Endothelial cell (in vitro differentiated cells): ENCODE results near the gene ADAMTS8. TPM values are rescaled to one million over a fixed set of nuclear protein-coding genes. Genes with fewer than 3 reads are reported as not detected.

Source experiments
- DNase-seq: peaks from one replicate; pipeline ENCODE4 v3.0.0; 2021; ENCODE audit warnings: low spot score
- H3K27ac Mint-ChIP-seq: one replicate; pipeline ENCODE4 v1.8.0; 2021; ENCODE audit warnings: mixed read lengths, inconsistent platforms; ENCODE audit not compliant: unreplicated experiment
- H3K27me3 Mint-ChIP-seq: one replicate; pipeline ENCODE4 v1.8.0; 2021; ENCODE audit warnings: mild to moderate bottlenecking, moderate library complexity, mixed read lengths, inconsistent platforms; ENCODE audit not compliant: unreplicated experiment
- H3K36me3 Mint-ChIP-seq: one replicate; pipeline ENCODE4 v1.8.0; 2021; ENCODE audit warnings: mild to moderate bottlenecking, low read depth, mixed read lengths, inconsistent platforms; ENCODE audit not compliant: unreplicated experiment
- H3K4me1 Mint-ChIP-seq: one replicate; pipeline ENCODE4 v1.8.0; 2021; ENCODE audit warnings: mild to moderate bottlenecking, mixed read lengths, inconsistent platforms; ENCODE audit not compliant: unreplicated experiment
- H3K4me3 Mint-ChIP-seq: one replicate; pipeline ENCODE4 v1.8.0; 2021; ENCODE audit warnings: mild to moderate bottlenecking, mixed read lengths, inconsistent platforms; ENCODE audit not compliant: unreplicated experiment
- H3K9me3 Mint-ChIP-seq: one replicate; pipeline ENCODE4 v1.8.0; 2021; ENCODE audit warnings: mixed read lengths, inconsistent platforms; ENCODE audit not compliant: unreplicated experiment
- total RNA-seq: library from RNA; stranded (reverse); fragmentation: NEBNext Ultra II Directional; extraction: Animal tissue kit (Norgen Biotek cat#: 25700); gene quantifications from one replicate; pipeline ENCODE4 v1.2.1, GENCODE V29; 2021; ENCODE audit not compliant: unreplicated experiment
- TF ChIP-seq, protein P1 (sequence below): fragments of 200-600 bp; sonication (generic); IDR thresholded peaks from one replicate; pipeline ENCODE4 v1.5.0; 2021; ENCODE audit warnings: antibody characterized with exemption; ENCODE audit not compliant: unreplicated experiment

The ADAMTS8 gene
- total RNA-seq, 1 donor from 2014 or later = 0.31 TPM

DNA sequence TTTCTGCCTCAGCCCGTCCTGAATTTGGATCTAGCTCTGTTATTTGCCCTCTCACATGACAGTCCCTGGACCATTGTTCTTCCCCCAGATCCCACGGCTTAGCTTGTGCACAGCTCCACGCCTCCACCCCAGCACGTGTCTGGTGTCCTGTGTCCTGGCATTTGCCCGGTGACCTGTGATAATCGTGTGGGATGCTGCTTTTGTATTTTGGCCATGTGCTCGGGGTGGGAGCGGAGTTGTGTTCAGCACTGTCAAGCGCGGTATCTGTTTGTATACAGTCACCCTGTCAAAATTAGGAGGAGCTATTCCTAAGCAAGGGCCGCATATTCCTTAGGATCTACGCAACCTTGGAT is 11.9 kb downstream of the ADAMTS8 start:
- Mint-ChIP-seq H3K9me3 (no peaks in the 10 kb centered on the region), H3K27ac (no peak overlapping the region), H3K27me3 (peaks cover 1% of the 10 kb centered on the region), H3K4me1 (peaks cover 8% of the 10 kb centered on the region), H3K36me3 (no peaks in the 10 kb centered on the region), H3K4me3 (no peak overlapping the region)
- DNase-seq = no peak
- TF ChIP-seq, protein P1, sequence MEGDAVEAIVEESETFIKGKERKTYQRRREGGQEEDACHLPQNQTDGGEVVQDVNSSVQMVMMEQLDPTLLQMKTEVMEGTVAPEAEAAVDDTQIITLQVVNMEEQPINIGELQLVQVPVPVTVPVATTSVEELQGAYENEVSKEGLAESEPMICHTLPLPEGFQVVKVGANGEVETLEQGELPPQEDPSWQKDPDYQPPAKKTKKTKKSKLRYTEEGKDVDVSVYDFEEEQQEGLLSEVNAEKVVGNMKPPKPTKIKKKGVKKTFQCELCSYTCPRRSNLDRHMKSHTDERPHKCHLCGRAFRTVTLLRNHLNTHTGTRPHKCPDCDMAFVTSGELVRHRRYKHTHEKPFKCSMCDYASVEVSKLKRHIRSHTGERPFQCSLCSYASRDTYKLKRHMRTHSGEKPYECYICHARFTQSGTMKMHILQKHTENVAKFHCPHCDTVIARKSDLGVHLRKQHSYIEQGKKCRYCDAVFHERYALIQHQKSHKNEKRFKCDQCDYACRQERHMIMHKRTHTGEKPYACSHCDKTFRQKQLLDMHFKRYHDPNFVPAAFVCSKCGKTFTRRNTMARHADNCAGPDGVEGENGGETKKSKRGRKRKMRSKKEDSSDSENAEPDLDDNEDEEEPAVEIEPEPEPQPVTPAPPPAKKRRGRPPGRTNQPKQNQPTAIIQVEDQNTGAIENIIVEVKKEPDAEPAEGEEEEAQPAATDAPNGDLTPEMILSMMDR = no peak

- Mint-ChIP-seq H3K9me3 (no peaks in the 10 kb centered on the region), H3K27ac (no peak overlapping the region), H3K36me3 (no peaks in the 10 kb centered on the region), H3K27me3 (peaks cover 1% of the 10 kb centered on the region), H3K4me3 (no peak overlapping the region), H3K4me1 (peaks cover 8% of the 10 kb centered on the region)
- TF ChIP-seq, protein P1 = no peak
- no peak for DNase-seq
These were observed 12.5 kb downstream of the ADAMTS8 start for GRCh38 chr11:130415731-130416529.

DNA sequence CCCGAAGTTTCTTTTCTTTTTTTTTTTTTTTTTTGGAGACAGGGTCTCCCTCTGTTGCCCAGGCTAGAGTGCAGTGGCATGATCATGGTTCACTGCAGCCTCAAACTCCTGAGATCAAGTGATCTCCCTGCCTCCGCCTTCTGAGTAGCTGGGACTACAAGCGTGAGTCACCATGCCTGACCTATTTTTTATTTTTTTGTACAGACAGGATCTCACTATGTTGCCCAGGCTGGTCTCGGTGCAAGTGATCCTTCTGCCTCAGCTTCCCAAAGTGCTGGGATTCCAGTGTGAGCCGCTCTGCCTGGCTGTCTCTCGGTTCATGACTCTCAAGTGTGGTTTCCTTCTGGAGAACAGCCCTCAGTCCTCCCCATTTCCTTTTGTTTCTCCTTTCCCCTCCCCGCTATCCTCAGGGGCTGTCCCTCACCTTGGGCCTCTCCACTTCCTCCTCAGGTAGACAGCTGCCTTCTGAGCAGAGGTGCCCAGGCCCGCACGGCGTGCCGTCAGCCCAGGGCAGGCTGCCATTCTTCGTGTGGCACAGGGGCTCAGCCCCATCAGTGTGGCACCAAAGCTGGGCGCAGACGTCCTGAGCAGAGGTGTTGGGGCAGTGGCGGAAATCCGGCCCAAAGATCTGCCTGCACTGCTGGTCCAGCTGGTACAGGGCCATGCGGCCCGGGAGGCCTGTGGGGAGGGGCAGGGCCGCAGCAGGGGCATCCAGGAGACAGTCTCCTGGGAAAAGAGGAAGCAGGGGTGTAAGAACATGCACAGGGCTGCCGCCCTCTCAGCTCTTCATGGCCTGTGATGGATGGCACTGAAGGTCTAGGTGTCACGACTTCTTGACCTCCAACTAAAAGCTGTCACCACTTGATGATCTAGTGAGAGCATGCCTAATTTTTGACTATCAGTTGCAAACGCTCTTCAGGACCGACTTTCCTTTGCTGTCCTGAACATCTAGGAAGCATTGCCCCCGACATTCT is 14.0 kb downstream of the ADAMTS8 start:
- H3K4me3 Mint-ChIP-seq = no peak overlapping the region
- no peak for DNase-seq
- H3K4me1 Mint-ChIP-seq = peaks cover 8% of the 10 kb centered on the region
- no peaks in the 10 kb centered on the region for H3K36me3 Mint-ChIP-seq
- no peaks in the 10 kb centered on the region for H3K9me3 Mint-ChIP-seq
- no peak overlapping the region for H3K27ac Mint-ChIP-seq
- peaks cover 1% of the 10 kb centered on the region for H3K27me3 Mint-ChIP-seq
- TF ChIP-seq, protein P1 = no peak

DNA sequence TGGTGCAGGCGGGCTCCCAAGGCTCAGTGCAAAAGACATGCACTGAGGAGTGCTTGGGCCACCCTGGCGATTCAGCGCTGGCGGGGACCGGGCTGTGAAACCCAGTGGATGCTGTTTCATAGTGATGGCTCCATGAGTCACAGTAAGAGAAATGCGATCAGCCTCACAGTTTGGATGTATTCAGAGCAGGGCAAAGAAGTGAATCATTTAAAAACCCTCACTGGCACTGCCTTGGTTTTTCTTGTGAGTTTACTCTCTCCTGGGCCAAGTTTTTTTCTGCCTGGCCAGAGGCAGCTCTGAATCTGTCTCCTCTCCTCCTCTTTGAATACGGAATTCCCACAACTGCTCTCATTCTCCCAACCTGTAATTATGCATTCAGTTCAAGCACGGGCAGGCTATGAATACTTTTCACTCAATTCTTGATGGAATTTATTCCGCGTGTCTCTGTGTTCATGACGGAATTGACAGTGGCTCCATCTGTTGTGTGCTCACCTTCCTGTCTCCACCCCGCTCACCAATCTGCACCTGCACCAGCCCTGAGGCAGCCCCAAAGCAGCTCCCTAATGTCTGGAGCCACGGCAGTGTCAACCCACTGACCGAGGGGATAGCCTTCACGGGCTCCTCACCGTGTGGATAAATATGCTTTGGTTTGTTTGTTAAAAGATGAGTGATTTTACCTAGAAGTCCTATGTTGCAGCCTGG is 14.9 kb downstream of the ADAMTS8 start:
- H3K27me3 Mint-ChIP-seq = no peaks in the 10 kb centered on the region
- DNase-seq = no peak
- no peak overlapping the region for H3K27ac Mint-ChIP-seq
- TF ChIP-seq, protein P1 = no peak
- no peaks in the 10 kb centered on the region for H3K9me3 Mint-ChIP-seq
- no peaks in the 10 kb centered on the region for H3K36me3 Mint-ChIP-seq
- H3K4me3 Mint-ChIP-seq = no peak overlapping the region
- peaks cover 8% of the 10 kb centered on the region for H3K4me1 Mint-ChIP-seq
